ENCODE data around the gene SEL1L2.

Gene SEL1L2

GRCh38 chr20:13929836-13930235 is 60.6 kb downstream of the SEL1L2 start:
- no peak for DNase-seq

DNA sequence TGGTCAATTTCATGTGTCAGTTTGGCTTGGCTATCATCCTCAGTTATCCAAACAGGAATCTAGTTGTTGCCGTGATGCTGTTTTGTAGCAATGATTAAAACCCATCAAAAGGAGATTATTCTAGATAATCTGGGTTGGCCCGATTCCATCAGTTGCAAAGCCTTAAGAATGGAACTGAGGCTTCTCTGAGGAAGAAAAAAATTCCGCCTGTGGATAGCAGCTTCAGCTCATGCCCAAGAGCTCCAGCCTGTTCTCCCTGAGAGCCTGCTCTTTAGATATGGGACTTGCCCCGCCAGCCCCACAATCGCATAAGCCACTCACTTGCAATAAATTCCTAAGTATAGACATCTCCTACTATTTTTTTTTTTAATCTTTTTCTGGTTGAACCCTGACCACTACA is 61.5 kb downstream of the SEL1L2 start:
- no peak for DNase-seq

DNA sequence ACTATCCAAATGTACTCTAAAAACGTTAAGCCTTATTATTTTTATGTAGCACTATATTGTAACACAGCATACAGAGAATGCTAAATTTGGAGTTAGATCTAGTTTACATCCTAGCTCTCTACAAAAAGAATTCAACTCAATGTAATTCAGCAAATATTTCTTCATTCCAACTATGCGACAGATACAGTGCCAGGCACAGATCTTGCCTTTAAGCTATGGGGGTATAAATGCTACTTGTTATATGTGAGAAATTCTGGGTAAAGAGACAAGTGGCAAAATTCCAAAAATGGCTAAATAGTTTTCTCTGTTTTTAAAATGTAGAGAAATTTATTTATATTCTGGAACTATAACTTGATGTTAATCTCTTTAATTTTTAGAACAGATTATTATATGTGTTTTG is 63.2 kb downstream of the SEL1L2 start:
- no peak for DNase-seq

GRCh38 chr20:13922241-13922640 is 68.2 kb downstream of the SEL1L2 start:
- DNase-seq: no peak

DNA sequence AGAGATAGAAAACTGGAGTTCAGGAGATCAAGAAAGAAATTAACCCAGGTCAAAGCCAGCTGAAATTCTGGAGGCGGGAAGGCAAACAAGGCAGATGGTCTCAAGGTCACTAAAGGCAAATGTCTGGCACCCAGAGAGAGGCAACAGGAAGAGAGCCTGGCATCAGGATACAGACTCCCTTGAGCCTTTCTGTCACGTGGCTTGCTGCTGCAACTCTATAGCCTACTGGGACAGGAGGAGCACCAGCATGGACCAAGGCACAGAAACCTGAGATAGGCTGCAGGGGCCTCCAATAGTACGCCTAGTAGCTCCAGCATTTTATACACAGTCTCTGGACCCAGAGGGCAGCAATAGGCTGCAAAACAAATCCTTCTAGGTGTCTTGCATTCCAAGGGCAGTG is 75.1 kb downstream of the SEL1L2 start:
- DNase-seq: no peak

DNA sequence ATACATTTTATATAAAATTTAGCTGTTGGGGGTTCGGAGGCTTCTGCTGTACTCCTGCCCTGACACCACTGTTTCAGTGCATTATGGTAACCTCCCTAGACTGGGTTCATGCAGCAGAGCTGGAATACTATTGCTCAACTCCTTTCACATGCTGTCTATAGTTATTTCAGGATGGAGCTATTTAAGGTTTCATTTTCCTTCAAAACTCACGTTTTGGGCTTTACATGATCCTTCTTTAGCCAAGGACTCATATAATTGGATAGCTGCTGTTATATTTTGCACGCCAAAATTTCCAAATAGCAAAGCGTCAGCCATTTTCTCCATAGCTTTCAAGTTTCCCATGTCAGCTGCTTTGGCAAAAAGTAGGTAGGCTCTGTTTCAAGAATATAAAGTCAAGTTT is 76.8 kb downstream of the SEL1L2 start:
- DNase-seq: no peak

GRCh38 chr20:13913131-13913530 is 77.3 kb downstream of the SEL1L2 start:
- DNase-seq: no peak

DNA sequence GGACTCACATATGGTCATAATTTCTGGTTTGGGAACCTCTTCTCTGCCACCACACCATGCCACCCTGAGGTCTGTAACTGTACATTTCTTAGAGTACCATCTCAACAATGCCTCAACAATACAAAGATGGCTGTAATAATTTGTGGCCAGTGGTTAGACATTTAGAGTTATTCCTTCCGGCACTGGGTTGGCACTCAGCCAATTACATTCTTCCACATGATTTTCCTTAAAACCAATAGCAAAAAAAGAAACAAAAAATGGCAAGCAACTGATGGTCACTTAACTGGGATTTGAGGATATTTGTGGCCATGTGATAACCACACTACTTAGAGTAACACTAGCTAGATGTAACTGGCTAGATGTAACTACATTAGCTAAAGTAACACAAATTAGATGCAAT is 79.9 kb downstream of the SEL1L2 start:
- no peak for DNase-seq

DNA sequence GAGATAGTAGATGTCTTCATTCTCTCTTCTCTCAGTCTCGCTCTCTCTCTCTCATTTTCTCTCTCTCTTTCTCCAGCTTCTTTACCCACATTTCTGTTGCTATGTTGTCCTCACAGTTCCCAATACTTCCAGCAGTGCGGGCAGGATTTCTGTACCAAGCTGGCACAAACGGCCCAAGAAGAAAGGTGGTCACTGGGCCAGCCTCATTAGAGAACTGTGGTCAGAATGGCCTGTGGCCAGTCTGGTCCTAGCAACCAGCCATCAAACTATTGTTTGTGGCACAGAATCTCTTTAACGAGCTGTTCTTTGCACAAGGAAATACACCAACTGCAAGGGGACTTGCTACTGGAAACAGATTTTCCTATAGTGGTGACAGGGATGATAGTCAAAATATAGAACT is 81.3 kb downstream of the SEL1L2 start:
- no peak for DNase-seq

- DNase-seq: no peak
Measured at GRCh38 chr20:13904766-13905165, 85.6 kb downstream of the SEL1L2 start.

DNA sequence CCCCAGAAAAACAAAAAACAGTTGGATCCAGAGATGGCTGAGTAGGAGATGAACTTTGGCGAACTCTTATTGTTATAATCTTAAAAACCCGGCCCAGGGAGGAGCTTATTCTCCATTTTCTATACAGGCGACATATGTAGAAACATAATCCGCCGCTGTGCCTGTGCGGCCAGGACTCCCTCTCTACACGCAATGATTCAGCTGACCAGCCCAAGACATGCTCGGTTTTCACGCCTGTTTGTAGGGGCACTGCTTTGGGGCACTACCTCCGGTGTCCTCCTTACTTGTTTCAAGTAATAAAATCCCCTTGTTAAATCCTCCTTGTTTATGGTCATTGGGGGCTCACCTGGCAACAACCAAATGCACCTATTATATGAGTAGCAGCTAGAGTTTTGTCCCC is 89.9 kb downstream of the SEL1L2 start:
- DNase-seq: no peak

GRCh38 chr20:13898012-13898612 is 92.3 kb downstream of the SEL1L2 start:
- no peak for DNase-seq

DNA sequence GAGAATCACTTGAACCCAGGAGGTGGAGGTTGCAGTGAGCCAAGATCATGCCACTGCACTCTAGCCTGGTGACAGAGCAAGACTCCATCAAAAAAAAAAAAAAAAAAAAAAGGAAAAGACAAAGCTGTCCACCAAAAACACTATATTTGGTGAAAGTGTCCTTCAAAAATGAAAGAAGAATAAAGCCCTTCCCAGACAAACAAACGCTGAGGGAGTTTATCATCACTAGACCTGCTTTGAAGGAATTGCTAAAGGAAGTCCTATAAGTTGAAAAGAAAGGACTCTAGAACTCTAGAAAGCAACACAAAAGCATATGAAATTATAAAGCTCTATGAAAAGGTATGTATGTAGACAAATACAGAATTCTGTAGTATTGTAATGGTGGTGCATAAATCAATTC is 98.8 kb downstream of the SEL1L2 start:
- DNase-seq: no peak

DNA sequence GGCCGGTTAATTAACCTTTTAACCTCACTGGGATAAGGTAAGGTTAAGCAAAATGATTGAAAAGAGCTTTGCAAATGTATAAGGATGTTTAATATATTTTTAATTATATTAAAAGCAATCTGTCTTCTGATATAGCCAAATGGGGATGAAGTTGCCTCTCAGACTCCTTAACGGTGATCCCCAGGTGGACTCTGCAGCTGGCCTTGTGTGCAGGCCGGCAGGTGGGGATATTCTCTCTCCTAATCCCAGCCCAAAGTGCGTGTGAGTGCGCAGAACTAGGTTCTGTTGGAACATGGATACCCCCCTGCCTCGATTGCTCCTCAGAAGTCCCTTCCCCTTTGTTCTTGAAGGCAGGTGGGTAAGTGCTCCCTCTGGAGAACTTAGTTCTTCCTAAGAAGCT is 105.6 kb downstream of the SEL1L2 start:
- DNase-seq: no peak

- DNase-seq: no peak
Measured at GRCh38 chr20:13883425-13883824, 107.0 kb downstream of the SEL1L2 start.

DNA sequence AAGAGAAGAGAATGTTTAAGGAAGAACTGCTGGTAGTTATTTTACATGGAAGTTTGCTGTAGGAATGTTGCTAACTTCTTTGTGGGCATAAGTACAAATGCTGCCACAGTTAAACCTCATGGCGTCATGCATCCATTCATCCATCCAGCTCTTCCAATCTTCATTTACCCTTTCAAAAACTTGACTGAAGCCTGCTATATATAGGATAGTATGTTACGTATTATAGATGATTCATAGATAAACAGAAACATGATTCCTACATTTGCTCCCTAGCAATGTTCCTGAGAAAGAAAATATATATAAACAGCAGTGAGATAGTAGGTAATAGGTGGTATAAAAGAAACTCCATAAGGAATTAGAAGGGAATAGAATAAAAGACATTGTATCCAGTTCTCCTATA is 111.8 kb downstream of the SEL1L2 start:
- no peak for DNase-seq

DNA sequence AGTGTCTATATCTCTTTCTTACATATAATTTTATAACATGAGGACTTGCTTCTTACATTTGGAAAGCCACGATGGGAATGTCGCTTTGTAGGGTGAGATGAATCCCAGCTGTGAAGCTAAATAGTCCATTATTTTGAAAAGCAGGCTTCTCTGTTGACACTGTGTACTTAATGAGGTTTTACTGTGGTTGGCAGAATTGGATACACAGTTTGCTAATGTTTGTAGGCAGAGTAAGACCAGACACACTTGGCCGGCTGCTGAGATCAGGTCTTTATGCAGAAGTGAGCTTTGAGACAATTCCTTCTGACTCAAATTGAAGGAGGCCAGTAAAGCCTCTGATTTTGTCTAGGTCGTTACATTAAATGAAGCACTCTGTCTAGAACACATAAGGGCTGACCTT is 112.6 kb downstream of the SEL1L2 start:
- DNase-seq: no peak

DNA sequence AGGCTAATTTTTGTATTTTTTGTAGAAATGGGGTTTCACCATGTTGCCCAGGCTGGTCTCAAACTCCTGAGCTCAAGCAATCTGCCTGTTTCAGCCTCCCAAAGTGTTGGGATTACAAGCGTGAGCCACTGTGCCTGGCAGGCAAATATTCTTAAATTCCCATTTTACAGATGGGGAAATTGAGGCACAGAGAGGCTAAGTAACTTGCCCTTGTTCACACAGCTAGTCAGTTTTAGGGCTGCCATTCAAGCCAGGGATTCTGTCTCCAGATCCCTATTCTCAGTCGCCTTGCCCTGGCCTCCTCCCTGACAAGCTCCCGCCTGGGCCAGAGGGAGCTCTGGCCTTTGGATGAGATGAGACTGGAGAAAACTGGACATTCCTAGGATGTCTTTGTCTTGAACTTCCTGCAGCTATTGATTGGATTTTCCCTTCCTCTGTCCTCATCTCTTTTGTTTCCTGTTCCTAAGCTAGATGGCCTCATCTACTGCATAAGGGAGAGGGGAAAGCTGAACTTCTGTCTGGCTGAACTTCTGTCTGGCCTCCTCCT is 115.1 kb downstream of the SEL1L2 start:
- DNase-seq: no peak

DNA sequence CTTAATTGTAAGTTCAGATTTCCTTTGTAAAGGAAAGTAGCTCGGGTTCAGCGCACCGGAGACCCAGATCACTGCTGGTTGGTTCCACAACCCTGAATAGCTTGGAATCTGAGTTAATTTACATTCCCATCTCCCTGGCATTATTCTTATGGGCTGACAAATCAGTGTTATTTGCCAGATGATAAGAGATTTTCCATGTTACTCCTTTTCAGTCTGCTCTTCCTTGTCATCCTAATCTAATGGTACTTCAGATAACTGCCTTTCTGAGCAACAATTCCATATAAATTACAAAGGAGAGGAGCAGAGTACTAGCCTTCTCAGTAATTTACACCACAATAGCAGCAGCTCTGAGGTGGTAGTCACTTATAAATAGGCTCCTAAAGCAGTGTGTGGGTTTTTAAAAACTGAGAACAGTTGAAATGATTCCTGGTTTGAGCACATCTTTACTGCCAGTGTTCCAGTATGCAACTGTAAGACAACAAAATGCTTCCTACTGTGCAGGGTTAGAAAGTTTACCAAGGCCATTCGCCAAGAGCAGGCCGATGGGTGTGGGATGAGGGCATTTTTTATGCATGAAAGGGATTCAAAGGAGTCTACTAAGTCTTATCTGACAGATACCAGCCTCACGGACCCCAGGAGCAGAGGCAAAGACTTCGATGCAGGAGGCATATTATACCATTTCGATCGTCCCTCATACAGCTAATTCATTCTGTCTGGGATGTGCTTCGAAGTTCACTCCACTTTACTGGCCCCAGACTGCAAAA is 115.8 kb downstream of the SEL1L2 start:
- DNase-seq: no peak

- DNase-seq: no peak
Measured at GRCh38 chr20:13873831-13874230, 116.6 kb downstream of the SEL1L2 start.

- DNase-seq: no peak
Measured at GRCh38 chr20:13870170-13870748, 120.2 kb downstream of the SEL1L2 start.

- DNase-seq: no peak
Measured at GRCh38 chr20:13868331-13868730, 122.1 kb downstream of the SEL1L2 start.

GRCh38 chr20:13865791-13866351 is 124.5 kb downstream of the SEL1L2 start:
- no peak for DNase-seq

- DNase-seq: no peak
Measured at GRCh38 chr20:13865156-13865555, 125.3 kb downstream of the SEL1L2 start.
